ENCODE measurements around the gene COL2A1.

The COL2A1 gene

GRCh38 chr12:48033451-48033850 lies 29.2 kb upstream of the COL2A1 start:
- Histone ChIP-seq H3K9me3 (ENCODE audit: low read depth, low read length) (no peaks in the 10 kb centered on the region), H3K27ac (no peak overlapping the region), H3K9ac (ENCODE audit: insufficient read length) (no peak overlapping the region), H3K4me3 (no peak overlapping the region), H3K36me3 (ENCODE audit: insufficient read depth, low read length) (no peaks in the 10 kb centered on the region)
- TF ChIP-seq POLR2AphosphoS5 (IDR thresholded peaks at IDR 0.05; ENCODE audit: borderline replicate concordance, low read depth, low read length): no peak
- no peak for TF ChIP-seq FOXP2 (optimal IDR thresholded peaks at IDR 0.05; ENCODE audit: control extremely low read depth, extremely low read length, insufficient read depth)
- no peak for TF ChIP-seq EZH2 (IDR thresholded peaks at IDR 0.05)
- DNase-seq (ENCODE audit: low read depth, low spot score): no peak

GRCh38 chr12:48032597-48032996 lies 28.3 kb upstream of the COL2A1 start:
- no peaks in the 10 kb centered on the region for H3K9me3 ChIP-seq (ENCODE audit: low read depth, low read length)
- no peak overlapping the region for H3K9ac ChIP-seq (ENCODE audit: insufficient read length)
- no peak overlapping the region for H3K27ac ChIP-seq
- TF ChIP-seq FOXP2 (optimal IDR thresholded peaks at IDR 0.05; ENCODE audit: control extremely low read depth, extremely low read length, insufficient read depth): no peak
- TF ChIP-seq EZH2 (IDR thresholded peaks at IDR 0.05): no peak
- no peak for TF ChIP-seq POLR2AphosphoS5 (IDR thresholded peaks at IDR 0.05; ENCODE audit: borderline replicate concordance, low read depth, low read length)
- H3K36me3 ChIP-seq (ENCODE audit: insufficient read depth, low read length): no peaks in the 10 kb centered on the region
- DNase-seq (ENCODE audit: low read depth, low spot score): no peak
- H3K4me3 ChIP-seq: no peak overlapping the region

- no peak for TF ChIP-seq POLR2AphosphoS5 (IDR thresholded peaks at IDR 0.05; ENCODE audit: borderline replicate concordance, low read depth, low read length)
- no peak for TF ChIP-seq EZH2 (IDR thresholded peaks at IDR 0.05)
- no peak for TF ChIP-seq FOXP2 (optimal IDR thresholded peaks at IDR 0.05; ENCODE audit: control extremely low read depth, extremely low read length, insufficient read depth)
These were observed 27.1 kb upstream of the COL2A1 start for GRCh38 chr12:48031135-48031960.

GRCh38 chr12:48030173-48030650 lies 25.9 kb upstream of the COL2A1 start:
- H3K9ac ChIP-seq (ENCODE audit: insufficient read length): no peak overlapping the region
- no peak overlapping the region for H3K27ac ChIP-seq
- H3K9me3 ChIP-seq (ENCODE audit: low read depth, low read length): no peaks in the 10 kb centered on the region
- TF ChIP-seq FOXP2 (optimal IDR thresholded peaks at IDR 0.05; ENCODE audit: control extremely low read depth, extremely low read length, insufficient read depth): no peak
- no peak for TF ChIP-seq EZH2 (IDR thresholded peaks at IDR 0.05)
- TF ChIP-seq POLR2AphosphoS5 (IDR thresholded peaks at IDR 0.05; ENCODE audit: borderline replicate concordance, low read depth, low read length): no peak
- no peak for DNase-seq (ENCODE audit: low read depth, low spot score)
- no peaks in the 10 kb centered on the region for H3K36me3 ChIP-seq (ENCODE audit: insufficient read depth, low read length)
- no peak overlapping the region for H3K4me3 ChIP-seq

More at GRCh38 chr12:48031135-48031960, 27.1 kb upstream of the COL2A1 start:
- DNase-seq (ENCODE audit: low read depth, low spot score): no peak
- H3K4me3 ChIP-seq: no peak overlapping the region
- no peaks in the 10 kb centered on the region for H3K36me3 ChIP-seq (ENCODE audit: insufficient read depth, low read length)
- no peaks in the 10 kb centered on the region for H3K9me3 ChIP-seq (ENCODE audit: low read depth, low read length)
- H3K27ac ChIP-seq: no peak overlapping the region
- H3K9ac ChIP-seq (ENCODE audit: insufficient read length): no peak overlapping the region

- Histone ChIP-seq H3K9me3 (ENCODE audit: low read depth, low read length) (no peaks in the 10 kb centered on the region), H3K36me3 (ENCODE audit: insufficient read depth, low read length) (no peaks in the 10 kb centered on the region), H3K4me3 (no peak overlapping the region), H3K9ac (ENCODE audit: insufficient read length) (no peak overlapping the region), H3K27ac (no peak overlapping the region)
- no peak for DNase-seq (ENCODE audit: low read depth, low spot score)
- TF ChIP-seq EZH2 (IDR thresholded peaks at IDR 0.05): no peak
- TF ChIP-seq POLR2AphosphoS5 (IDR thresholded peaks at IDR 0.05; ENCODE audit: borderline replicate concordance, low read depth, low read length): no peak
- TF ChIP-seq FOXP2 (optimal IDR thresholded peaks at IDR 0.05; ENCODE audit: control extremely low read depth, extremely low read length, insufficient read depth): no peak
These were observed 25.4 kb upstream of the COL2A1 start for GRCh38 chr12:48029491-48030172.

GRCh38 chr12:48028541-48029431 lies 24.5 kb upstream of the COL2A1 start:
- no peak for DNase-seq (ENCODE audit: low read depth, low spot score)
- no peak for TF ChIP-seq EZH2 (IDR thresholded peaks at IDR 0.05)
- no peak for TF ChIP-seq FOXP2 (optimal IDR thresholded peaks at IDR 0.05; ENCODE audit: control extremely low read depth, extremely low read length, insufficient read depth)
- no peak for TF ChIP-seq POLR2AphosphoS5 (IDR thresholded peaks at IDR 0.05; ENCODE audit: borderline replicate concordance, low read depth, low read length)
- H3K9me3 ChIP-seq (ENCODE audit: low read depth, low read length): no peaks in the 10 kb centered on the region
- no peak overlapping the region for H3K27ac ChIP-seq
- no peak overlapping the region for H3K4me3 ChIP-seq
- no peak overlapping the region for H3K9ac ChIP-seq (ENCODE audit: insufficient read length)
- no peaks in the 10 kb centered on the region for H3K36me3 ChIP-seq (ENCODE audit: insufficient read depth, low read length)

GRCh38 chr12:48027183-48028002 lies 23.1 kb upstream of the COL2A1 start:
- no peak for DNase-seq (ENCODE audit: low read depth, low spot score)
- TF ChIP-seq POLR2AphosphoS5 (IDR thresholded peaks at IDR 0.05; ENCODE audit: borderline replicate concordance, low read depth, low read length) (no peak), FOXP2 (optimal IDR thresholded peaks at IDR 0.05; ENCODE audit: control extremely low read depth, extremely low read length, insufficient read depth) (no peak), EZH2 (IDR thresholded peaks at IDR 0.05) (no peak)
- no peaks in the 10 kb centered on the region for H3K9me3 ChIP-seq (ENCODE audit: low read depth, low read length)
- no peak overlapping the region for H3K9ac ChIP-seq (ENCODE audit: insufficient read length)
- no peaks in the 10 kb centered on the region for H3K36me3 ChIP-seq (ENCODE audit: insufficient read depth, low read length)
- H3K27ac ChIP-seq: no peak overlapping the region
- H3K4me3 ChIP-seq: no peak overlapping the region

All from SK-N-MC (cell line).